K562 (cell line): ENCODE measurements around the gene CMTM1. TPM values are rescaled to one million over a fixed set of nuclear protein-coding genes. Genes with fewer than 3 reads are reported as not detected.
A peak's percentile ranks its signal among the peaks of the same experiment; 100 is the strongest.

Experiments
- CHD1 ChIP-seq: fragments of 200-600 bp; sonication (generic); IDR thresholded peaks from one replicate; pipeline ENCODE4 v1.6.1; 2012; ENCODE audit warnings: mild to moderate bottlenecking, moderate library complexity, low read length, inconsistent platforms
- HDGF ChIP-seq: fragments of 450-650 bp; IDR thresholded peaks from 2 replicates; pipeline ENCODE4 v1.6.1; 2016
- HMG20A ChIP-seq: fragments of 450-650 bp; formaldehyde crosslinking; conservative IDR thresholded peaks from 2 replicates; pipeline ENCODE4 v1.4.0; 2020; ENCODE audit warnings: mild to moderate bottlenecking, mixed read lengths
- ILF3 ChIP-seq: fragments of 450-650 bp; IDR thresholded peaks from 2 replicates; pipeline ENCODE4 v1.6.1; 2018; ENCODE audit warnings: antibody characterized with exemption, mild to moderate bottlenecking, moderate library complexity, borderline replicate concordance
- NFRKB ChIP-seq: fragments of 450-650 bp; IDR thresholded peaks from 2 replicates; pipeline ENCODE4 v1.6.1; 2016; ENCODE audit warnings: low read depth
- NONO ChIP-seq, 2 experiments: fragments of 200-400 bp in 1 of 2; fragments of 450-650 bp in 1 of 2; formaldehyde crosslinking in 1 of 2; IDR thresholded peaks; 2 replicates each; pipeline ENCODE4 v1.6.1; 2017; ENCODE audit warnings: low read depth in 2 of 2, mild to moderate bottlenecking in 2 of 2, moderate library complexity in 2 of 2, low read length in 1 of 2
- PHF20 ChIP-seq: fragments of 450-650 bp; IDR thresholded peaks from 2 replicates; pipeline ENCODE4 v1.6.1; 2018; ENCODE audit not compliant: partially characterized antibody
- PHF8 ChIP-seq: fragments of 200-600 bp; sonication (generic); IDR thresholded peaks from 2 replicates; pipeline ENCODE4 v1.6.1; 2012; ENCODE audit warnings: mixed run types, mild to moderate bottlenecking, inconsistent platforms, low read length, moderate library complexity, borderline replicate concordance
- RCOR1 ChIP-seq, 2 experiments: IDR thresholded peaks; 2 replicates each; pipeline ENCODE4 v1.6.1; 2012; ENCODE audit warnings: low read depth in 2 of 2, low read length in 2 of 2, borderline replicate concordance in 1 of 2, improper control_type of control experiment in 1 of 2
- RNF2 ChIP-seq: sonication (generic); IDR thresholded peaks from 2 replicates; pipeline ENCODE4 v1.6.1; 2016
- SIN3B ChIP-seq: fragments of 450-650 bp; IDR thresholded peaks from 2 replicates; pipeline ENCODE4 v1.6.1; 2017; ENCODE audit warnings: low read depth, mild to moderate bottlenecking, moderate library complexity
- SP1 ChIP-seq: sonication (generic); formaldehyde crosslinking; IDR thresholded peaks from 2 replicates; pipeline ENCODE4 v1.8.1; 2022; ENCODE audit warnings: mild to moderate bottlenecking, missing genetic modification reagents
- TAF1 ChIP-seq: IDR thresholded peaks from 2 replicates; pipeline ENCODE4 v1.6.1; 2011; ENCODE audit warnings: mild to moderate bottlenecking, low read length, moderate library complexity; ENCODE audit not compliant: insufficient read depth, control insufficient read depth, severe bottlenecking; ENCODE audit errors: extremely low read depth
- U2AF1 ChIP-seq: fragments of 200-400 bp; formaldehyde crosslinking; optimal IDR thresholded peaks from 2 replicates; pipeline ENCODE3; 2017; ENCODE audit warnings: mild to moderate bottlenecking, low read depth, low read length, moderate library complexity
- VEZF1 ChIP-seq: fragments of 200-800 bp; sonication (Bioruptor generic); IDR thresholded peaks from 2 replicates; pipeline ENCODE4 v1.6.1; 2017; ENCODE audit warnings: missing genetic modification characterization, missing compliant biosample characterization
- ZBTB11 ChIP-seq, 3 experiments: fragments of 200-800 bp in 1 of 3; fragments of 250-450 bp in 1 of 3; fragments of 450-650 bp in 1 of 3; sonication (Bioruptor Pico) in 1 of 3; sonication (Bioruptor generic) in 1 of 3; formaldehyde crosslinking in 1 of 3; IDR thresholded peaks; 2 replicates each; pipeline versions ENCODE4 v1.6.1 to v1.8.0; 2016 to 2022; ENCODE audit warnings: mild to moderate bottlenecking in 2 of 3, missing genetic modification characterization in 2 of 3, missing compliant biosample characterization in 1 of 3, moderate library complexity in 1 of 3
- ZNF583 ChIP-seq: fragments of 250-450 bp; sonication (Bioruptor Pico); IDR thresholded peaks from 2 replicates; pipeline ENCODE4 v1.4.0; 2020
- ZNF644 ChIP-seq: fragments of 200-800 bp; sonication (Bioruptor generic); IDR thresholded peaks from 2 replicates; pipeline ENCODE4 v1.6.1; 2016; ENCODE audit warnings: low read depth, missing genetic modification characterization, missing compliant biosample characterization
- polyA plus RNA-seq, 8 experiments: library from polyadenylated mRNA; depleted of rRNA in 4 of 8; stranded (reverse) in 5 of 8; unstranded in 3 of 8; fragments of >200 nt; fragmentation: Nextera tagmentation in 2 of 8; fragmentation: Illumina TruSeq in 1 of 8; extraction: Ambion mirVana in 2 of 8; extraction: Trizol in 1 of 8; gene quantifications; 2 replicates each; pipeline versions ENCODE4 v1.2.1 to v1.2.3, GENCODE V29; 2011 to 2014; ENCODE audit warnings: inconsistent platforms in 1 of 8, missing spikeins in 1 of 8
- total RNA-seq, 7 experiments: library from RNA; depleted of rRNA in 6 of 7; stranded (reverse); fragments of >200 nt in 6 of 7; fragmentation: Illumina TruSeq in 2 of 7; extraction: Trizol in 2 of 7; gene quantifications; 2 replicates each; pipeline versions ENCODE4 v1.2.1 to v1.2.3, GENCODE V29; 2011 to 2021; ENCODE audit warnings: low replicate concordance in 1 of 7
- TF ChIP-seq, protein P1 (sequence below), 2 experiments: fragments of 250-450 bp in 1 of 2; fragments of 450-650 bp in 1 of 2; sonication (Bioruptor Pico) in 1 of 2; IDR thresholded peaks; 2 replicates each; pipeline versions ENCODE4 v1.6.1 to v1.8.0; 2016 to 2021; ENCODE audit warnings: mild to moderate bottlenecking in 2 of 2, moderate library complexity in 2 of 2, missing compliant biosample characterization in 1 of 2, missing genetic modification characterization in 1 of 2

CMTM1 gene
- total and polyA plus RNA-seq, 9 of the 15 experiments (the other 6 are each of a cell fraction or from before 2014, with no cell fraction given), result 0.25 to 2.6 (median 1.1) TPM; not detected in 2

GRCh38 chr16:66549284-66550131 lies 16.7 kb upstream of the CMTM1 start, which contains the start of gene TK2 (continued):
- TF ChIP-seq, protein P1, sequence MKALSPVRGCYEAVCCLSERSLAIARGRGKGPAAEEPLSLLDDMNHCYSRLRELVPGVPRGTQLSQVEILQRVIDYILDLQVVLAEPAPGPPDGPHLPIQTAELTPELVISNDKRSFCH (CRISPR knock-in tag; IDR thresholded peaks at IDR 0.05), result no peak
- TF ChIP-seq, protein P1 (tag; IDR thresholded peaks at IDR 0.05), result peak; percentile 12; the same call in 1 of the 2 replicates
- TF ChIP-seq TAF1, result peak; percentile 58
- 0 out of 2 replicates have a peak, but pooled peaks have one; percentile 45 for TF ChIP-seq ZNF583 (CRISPR knock-in tag)
- no peak for TF ChIP-seq RNF2
- peak; percentile 74; the same call in 1 of the 2 replicates for TF ChIP-seq ILF3
- TF ChIP-seq NONO (IDR thresholded peaks at IDR 0.05; ENCODE audit: low read depth in 2 of 2, low read length in 1 of 2), result peak; percentile 68 to 86; a peak in 3 of 4 replicates
- no peak for TF ChIP-seq HDGF
- TF ChIP-seq ZNF644, result peak; percentile 59; the same call in 1 of the 2 replicates
- TF ChIP-seq PHF20, result peak; percentile 53
- TF ChIP-seq U2AF1, result peak; percentile 43
- TF ChIP-seq NFRKB, result peak; percentile 78; the same call in 1 of the 2 replicates
- TF ChIP-seq RCOR1 (IDR thresholded peaks at IDR 0.05; ENCODE audit: borderline replicate concordance in 1 of 2, low read depth in 2 of 2, low read length in 2 of 2), result peak in 1 of 2 experiments; percentile 22; a peak in 1 of 4 replicates
- peak; percentile 65; the same call in 1 of the 2 replicates for TF ChIP-seq VEZF1 (CRISPR knock-in tag)
- peak; percentile 60 for TF ChIP-seq SIN3B
- peak in 1 of 3 experiments; percentile 92; a peak in 2 of 6 replicates for TF ChIP-seq ZBTB11 (CRISPR knock-in tag; IDR thresholded peaks at IDR 0.05)
- TF ChIP-seq PHF8, result peak; percentile 90
- TF ChIP-seq SP1, result 0 out of 2 replicates have a peak, but pooled peaks have one; percentile 33
- peak; percentile 60 for TF ChIP-seq CHD1
- no peak for TF ChIP-seq HMG20A (CRISPR knock-in tag)
